ENCODE results near the gene GTPBP2.

Gene GTPBP2

GRCh38 chr6:43644940-43645612, 16.0 kb upstream of the GTPBP2 start, which contains the start of gene RSPH9:
Gene RSPH9 (plus strand): TSS chr6:43645036. CDS start chr6:43645099, 63 bp downstream.
- Histone ChIP-seq H3K27me3 (replicated peaks in 2 of 5; ENCODE audit: control insufficient read depth in 4 of 5, insufficient read depth in 5 of 5, low read length in 4 of 5) (no peaks in the 10 kb centered on the region), H3K27ac (ENCODE audit: insufficient read depth in 1 of 2, low read depth in 1 of 2, low read length in 2 of 2, poor library complexity in 1 of 2, severe bottlenecking in 2 of 2) (no peak within 1 kb of the TSS), H3K9me3 (ENCODE audit: control extremely low read depth in 1 of 5, control insufficient read depth in 4 of 5, insufficient read depth in 2 of 5, low read depth in 1 of 5, low read length in 4 of 5) (no peaks in the 10 kb centered on the region), H3K36me3 (ENCODE audit: control insufficient read depth in 4 of 4, insufficient read depth in 4 of 4, low read length in 3 of 4) (peaks cover 0 to 23% (median 11%) of the 10 kb centered on the region in 4 experiments), H3K4me1 (ENCODE audit: control extremely low read depth in 1 of 4, control insufficient read depth in 4 of 4, insufficient read depth in 4 of 4, low read length in 3 of 4) (peaks cover 0 to 18% (median 11%) of the 10 kb centered on the region in 4 experiments), H3K4me3 (ENCODE audit: control insufficient read depth in 1 of 7, extremely low read depth in 1 of 7, insufficient read depth in 4 of 7, low read depth in 2 of 7, low read length in 6 of 7) (peak within 1 kb of the TSS in 6 of 7 experiments; percentile 32 to 87 (median 74))
- 1% methylated on average over 45 of the region's 52 CpGs for WGBS (ENCODE audit: insufficient coverage)
- POLR2A ChIA-PET: no interaction called here
- peak in 2 of 3 donors; percentile 71 to 76 for DNase-seq
- CTCF ChIA-PET: interaction anchor here (1.0 to 3.5 kb wide), 4 partner anchors 15 to 45 kb away, joined by 3 to 21 read pairs (median 6); partner anchors contain the start of gene GTPBP2

DNA sequence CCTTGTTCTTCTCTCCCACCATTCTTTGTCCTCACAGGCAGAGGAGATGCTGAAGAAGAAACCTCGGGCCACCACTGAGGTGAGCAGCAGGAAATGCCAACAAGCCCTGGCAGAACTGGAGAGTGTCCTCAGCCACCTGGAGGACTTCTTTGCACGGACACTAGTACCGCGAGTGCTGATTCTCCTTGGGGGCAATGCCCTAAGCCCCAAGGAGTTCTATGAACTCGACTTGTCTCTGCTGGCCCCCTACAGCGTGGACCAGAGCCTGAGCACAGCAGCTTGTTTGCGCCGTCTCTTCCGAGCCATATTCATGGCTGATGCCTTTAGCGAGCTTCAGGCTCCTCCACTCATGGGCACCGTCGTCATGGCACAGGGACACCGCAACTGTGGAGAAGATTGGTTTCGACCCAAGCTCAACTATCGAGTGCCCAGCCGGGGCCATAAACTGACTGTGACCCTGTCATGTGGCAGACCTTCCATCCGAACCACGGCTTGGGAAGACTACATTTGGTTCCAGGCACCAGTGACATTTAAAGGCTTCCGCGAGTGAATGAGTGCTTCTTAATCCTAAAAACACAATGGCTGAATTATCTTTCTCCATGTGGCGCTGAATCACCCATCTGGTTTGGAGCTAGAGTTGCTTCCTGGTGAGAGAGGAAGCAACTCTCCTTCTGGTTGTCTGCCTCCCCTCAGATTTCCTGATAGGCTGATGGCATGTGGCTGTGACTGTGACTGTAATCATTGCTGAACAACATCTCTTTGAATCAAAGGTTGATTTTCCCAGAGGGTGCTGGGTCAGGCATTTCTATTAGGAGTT, 11.1 kb upstream of the GTPBP2 start:
- POLR2A ChIA-PET: interaction anchor here (1.0 kb wide), 1 partner anchor 11 kb away, joined by 3 read pairs; no protein-coding TSS in a partner anchor
- WGBS (ENCODE audit: insufficient coverage): 93% methylated on average over 20 of the region's 21 CpGs

DNA sequence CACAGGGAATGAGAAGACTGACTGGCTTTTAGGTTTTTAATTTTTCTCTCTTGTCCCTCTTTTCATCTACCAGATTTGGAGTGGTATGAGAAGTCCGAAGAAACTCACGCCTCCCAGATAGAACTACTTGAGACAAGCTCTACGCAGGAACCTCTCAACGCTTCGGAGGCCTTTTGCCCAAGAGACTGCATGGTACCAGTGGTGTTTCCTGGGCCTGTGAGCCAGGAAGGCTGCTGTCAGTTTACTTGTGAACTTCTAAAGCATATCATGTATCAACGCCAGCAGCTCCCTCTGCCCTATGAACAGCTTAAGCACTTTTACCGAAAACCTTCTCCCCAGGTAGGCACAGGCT, 7.2 kb upstream of the GTPBP2 start:
- no peaks in the 10 kb centered on the region for H3K27me3 ChIP-seq (replicated peaks in 2 of 5; ENCODE audit: control insufficient read depth in 4 of 5, insufficient read depth in 5 of 5, low read length in 4 of 5)
- peak overlapping the region; percentile 85 to 92 for H3K27ac ChIP-seq (ENCODE audit: insufficient read depth in 1 of 2, low read depth in 1 of 2, low read length in 2 of 2, poor library complexity in 1 of 2, severe bottlenecking in 2 of 2)
- 29% methylated on average over 4 of the region's 7 CpGs for WGBS (ENCODE audit: insufficient coverage)
- H3K36me3 ChIP-seq (ENCODE audit: control insufficient read depth in 4 of 4, insufficient read depth in 4 of 4, low read length in 3 of 4): peaks cover 0 to 24% (median 15%) of the 10 kb centered on the region in 4 experiments
- H3K4me1 ChIP-seq (ENCODE audit: control extremely low read depth in 1 of 4, control insufficient read depth in 4 of 4, insufficient read depth in 4 of 4, low read length in 3 of 4): peaks cover 9 to 39% (median 31%) of the 10 kb centered on the region in 4 experiments
- H3K4me3 ChIP-seq (ENCODE audit: control insufficient read depth in 1 of 7, extremely low read depth in 1 of 7, insufficient read depth in 4 of 7, low read depth in 2 of 7, low read length in 6 of 7): peak overlapping the region; percentile 74 to 99 (median 91)
- no peaks in the 10 kb centered on the region for H3K9me3 ChIP-seq (ENCODE audit: control extremely low read depth in 1 of 5, control insufficient read depth in 4 of 5, insufficient read depth in 2 of 5, low read depth in 1 of 5, low read length in 4 of 5)
- DNase-seq: peak in 1 of 3 donors; percentile 9
- ChIA-PET POLR2A (interaction anchor here (0.9 kb wide), 1 partner anchor 11 kb away, joined by 3 read pairs; no protein-coding TSS in a partner anchor), CTCF (interaction anchor here (0.8 to 1.9 kb wide), 3 partner anchors 11 to 28 kb away, joined by 3 to 5 read pairs (median 4); no protein-coding TSS in a partner anchor)

More for the DNA sequence above, 11.1 kb upstream of the GTPBP2 start:
- no peaks in the 10 kb centered on the region for H3K27me3 ChIP-seq (replicated peaks in 2 of 5; ENCODE audit: control insufficient read depth in 4 of 5, insufficient read depth in 5 of 5, low read length in 4 of 5)
- H3K9me3 ChIP-seq (ENCODE audit: control extremely low read depth in 1 of 5, control insufficient read depth in 4 of 5, insufficient read depth in 2 of 5, low read depth in 1 of 5, low read length in 4 of 5): no peaks in the 10 kb centered on the region
- peaks cover 8 to 38% (median 28%) of the 10 kb centered on the region in 4 experiments for H3K4me1 ChIP-seq (ENCODE audit: control extremely low read depth in 1 of 4, control insufficient read depth in 4 of 4, insufficient read depth in 4 of 4, low read length in 3 of 4)
- CTCF ChIA-PET: interaction anchor here (0.9 to 1.6 kb wide), 2 partner anchors 14 to 22 kb away, joined by 3 to 5 read pairs; no protein-coding TSS in a partner anchor
- no peak overlapping the region for H3K4me3 ChIP-seq (ENCODE audit: control insufficient read depth in 1 of 7, extremely low read depth in 1 of 7, insufficient read depth in 4 of 7, low read depth in 2 of 7, low read length in 6 of 7)
- peak overlapping the region in 1 of 2 experiments; percentile 45 for H3K27ac ChIP-seq (ENCODE audit: insufficient read depth in 1 of 2, low read depth in 1 of 2, low read length in 2 of 2, poor library complexity in 1 of 2, severe bottlenecking in 2 of 2)
- peak in 2 of 3 donors; percentile 63 to 69 for DNase-seq
- peaks cover 0 to 35% (median 23%) of the 10 kb centered on the region in 4 experiments for H3K36me3 ChIP-seq (ENCODE audit: control insufficient read depth in 4 of 4, insufficient read depth in 4 of 4, low read length in 3 of 4)

GRCh38 chr6:43635387-43636307, 6.6 kb upstream of the GTPBP2 start, which contains the start of gene MAD2L1BP:
Gene MAD2L1BP (plus strand): TSS chr6:43635840. CDS start chr6:43635876, 36 bp downstream.
- WGBS (ENCODE audit: insufficient coverage): 5% methylated on average over 33 of the region's 48 CpGs
- peak within 1 kb of the TSS; percentile 85 to 92 for H3K27ac ChIP-seq (ENCODE audit: insufficient read depth in 1 of 2, low read depth in 1 of 2, low read length in 2 of 2, poor library complexity in 1 of 2, severe bottlenecking in 2 of 2)

GRCh38 chr6:43634702-43635303, 5.7 kb upstream of the GTPBP2 start:
- peak overlapping the region in 1 of 2 experiments; percentile 92 for H3K27ac ChIP-seq (ENCODE audit: insufficient read depth in 1 of 2, low read depth in 1 of 2, low read length in 2 of 2, poor library complexity in 1 of 2, severe bottlenecking in 2 of 2)
- ChIA-PET POLR2A (interaction anchor here (0.7 kb wide), 1 partner anchor 612 kb away, joined by 3 read pairs; the partner anchor contains the start of gene HSP90AB1), CTCF (no interaction called here)
- peak overlapping the region in 3 of 7 experiments; percentile 87 to 97 (median 91) for H3K4me3 ChIP-seq (ENCODE audit: control insufficient read depth in 1 of 7, extremely low read depth in 1 of 7, insufficient read depth in 4 of 7, low read depth in 2 of 7, low read length in 6 of 7)
- peaks cover 9 to 41% (median 32%) of the 10 kb centered on the region in 4 experiments for H3K4me1 ChIP-seq (ENCODE audit: control extremely low read depth in 1 of 4, control insufficient read depth in 4 of 4, insufficient read depth in 4 of 4, low read length in 3 of 4)
- no peaks in the 10 kb centered on the region for H3K9me3 ChIP-seq (ENCODE audit: control extremely low read depth in 1 of 5, control insufficient read depth in 4 of 5, insufficient read depth in 2 of 5, low read depth in 1 of 5, low read length in 4 of 5)
- 76% methylated on average over 7 of the region's 9 CpGs for WGBS (ENCODE audit: insufficient coverage)
- H3K27me3 ChIP-seq (replicated peaks in 2 of 5; ENCODE audit: control insufficient read depth in 4 of 5, insufficient read depth in 5 of 5, low read length in 4 of 5): no peaks in the 10 kb centered on the region
- peaks cover 0 to 12% (median 8%) of the 10 kb centered on the region in 4 experiments for H3K36me3 ChIP-seq (ENCODE audit: control insufficient read depth in 4 of 4, insufficient read depth in 4 of 4, low read length in 3 of 4)
- no peak for DNase-seq

More at GRCh38 chr6:43635387-43636307, 6.6 kb upstream of the GTPBP2 start, which contains the start of gene MAD2L1BP:
- no peaks in the 10 kb centered on the region for H3K9me3 ChIP-seq (ENCODE audit: control extremely low read depth in 1 of 5, control insufficient read depth in 4 of 5, insufficient read depth in 2 of 5, low read depth in 1 of 5, low read length in 4 of 5)
- CTCF ChIA-PET: interaction anchor here (0.8 to 1.9 kb wide), 3 partner anchors 12 to 27 kb away, joined by 3 to 5 read pairs (median 4); no protein-coding TSS in a partner anchor
- peak within 1 kb of the TSS; percentile 74 to 99 (median 91) for H3K4me3 ChIP-seq (ENCODE audit: control insufficient read depth in 1 of 7, extremely low read depth in 1 of 7, insufficient read depth in 4 of 7, low read depth in 2 of 7, low read length in 6 of 7)
- no peaks in the 10 kb centered on the region for H3K27me3 ChIP-seq (replicated peaks in 2 of 5; ENCODE audit: control insufficient read depth in 4 of 5, insufficient read depth in 5 of 5, low read length in 4 of 5)
- POLR2A ChIA-PET: interaction anchor here (0.7 to 0.9 kb wide), 3 partner anchors 10 to 611 kb away, joined by 3 read pairs; partner anchors contain the start of gene HSP90AB1
- H3K4me1 ChIP-seq (ENCODE audit: control extremely low read depth in 1 of 4, control insufficient read depth in 4 of 4, insufficient read depth in 4 of 4, low read length in 3 of 4): peaks cover 9 to 43% (median 35%) of the 10 kb centered on the region in 4 experiments
- H3K36me3 ChIP-seq (ENCODE audit: control insufficient read depth in 4 of 4, insufficient read depth in 4 of 4, low read length in 3 of 4): peaks cover 0 to 19% (median 14%) of the 10 kb centered on the region in 4 experiments
- DNase-seq: peak; percentile 78 to 90 (median 88)

Data from common myeloid progenitor, CD34-positive (primary cell).